Effector memory CD4-positive, alpha-beta T cell (primary cell): ENCODE measurements around the gene C17orf100.

Experiments
- DNase-seq, 3 donors: peaks; one replicate each; pipeline ENCODE4 v3.0.0-alpha.2; 2020
- H3K27ac ChIP-seq: 2 replicates; pipeline ENCODE4 v1.7.0; 2013; ENCODE audit warnings: mild to moderate bottlenecking, low read length, moderate library complexity; ENCODE audit not compliant: insufficient read depth, poor library complexity, severe bottlenecking
- H3K27me3 ChIP-seq: replicated peaks from 2 replicates; pipeline ENCODE4 v1.7.0; 2013; ENCODE audit warnings: mild to moderate bottlenecking, low read length; ENCODE audit not compliant: insufficient read depth, control insufficient read depth, poor library complexity, severe bottlenecking
- H3K36me3 ChIP-seq: 2 replicates; pipeline ENCODE4 v1.7.0; 2013; ENCODE audit warnings: mild to moderate bottlenecking, low read length, moderate library complexity; ENCODE audit not compliant: control insufficient read depth, insufficient read depth
- H3K4me1 ChIP-seq: 2 replicates; pipeline ENCODE4 v1.7.0; 2013; ENCODE audit warnings: low read length, mild to moderate bottlenecking; ENCODE audit not compliant: control insufficient read depth, insufficient read depth, poor library complexity, severe bottlenecking
- H3K4me3 ChIP-seq: 2 replicates; pipeline ENCODE4 v1.7.0; 2013; ENCODE audit warnings: low read length, low read depth, mild to moderate bottlenecking; ENCODE audit not compliant: insufficient read depth, poor library complexity, severe bottlenecking
- H3K9me3 ChIP-seq: 2 replicates; pipeline ENCODE4 v1.7.0; 2013; ENCODE audit warnings: mild to moderate bottlenecking, low read length, moderate library complexity; ENCODE audit not compliant: control insufficient read depth

The C17orf100 gene

DNA sequence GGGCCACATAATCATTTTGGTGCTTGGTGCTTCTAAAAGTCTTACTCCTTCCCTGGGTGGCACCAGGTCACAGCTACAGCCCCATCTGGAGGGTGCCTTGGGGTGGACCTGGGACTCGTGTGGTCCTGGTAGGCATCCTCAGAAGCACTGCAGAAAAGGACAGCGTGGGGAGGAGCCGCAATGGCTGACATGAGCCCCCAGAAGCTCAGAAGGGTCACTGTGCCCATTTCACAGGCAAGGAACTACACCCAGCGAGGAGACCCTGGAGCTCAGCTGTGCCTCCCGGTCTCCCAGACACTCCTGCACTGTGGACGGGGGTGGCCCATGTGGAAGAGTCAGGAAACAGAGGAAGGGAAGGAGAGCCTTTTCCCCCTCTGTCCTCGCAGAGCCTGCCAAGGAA lies 26.4 kb downstream of the C17orf100 start:
- DNase-seq: no peak
- H3K27me3 ChIP-seq: peaks cover 5% of the 10 kb centered on the region
- no peaks in the 10 kb centered on the region for H3K36me3 ChIP-seq
- peaks cover 5% of the 10 kb centered on the region for H3K4me1 ChIP-seq
- no peak overlapping the region for H3K4me3 ChIP-seq
- H3K27ac ChIP-seq: no peak overlapping the region
- H3K9me3 ChIP-seq: no peaks in the 10 kb centered on the region

DNA sequence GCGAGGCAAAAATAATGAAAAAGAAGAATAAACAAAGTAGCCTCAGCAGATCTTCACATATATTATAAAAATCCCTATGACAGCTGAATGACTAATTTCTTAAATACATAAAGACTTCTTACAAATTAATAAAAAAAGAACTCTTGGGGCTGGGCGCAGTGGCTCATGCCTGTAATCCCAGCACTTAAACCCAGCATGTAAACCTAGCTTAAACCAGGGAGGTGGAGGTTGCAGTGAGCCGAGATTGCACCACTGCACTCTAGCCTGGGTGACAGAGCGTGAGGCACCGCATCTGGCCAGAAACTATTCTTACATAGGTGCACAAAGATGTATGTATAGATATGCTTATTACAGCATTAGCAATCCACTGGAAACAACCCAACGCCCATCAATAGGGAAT lies 27.7 kb downstream of the C17orf100 start:
- Histone ChIP-seq H3K4me1 (peaks cover 5% of the 10 kb centered on the region), H3K27ac (no peak overlapping the region), H3K9me3 (no peaks in the 10 kb centered on the region), H3K27me3 (peaks cover 5% of the 10 kb centered on the region), H3K36me3 (no peaks in the 10 kb centered on the region), H3K4me3 (no peak overlapping the region)
- DNase-seq: no peak

DNA sequence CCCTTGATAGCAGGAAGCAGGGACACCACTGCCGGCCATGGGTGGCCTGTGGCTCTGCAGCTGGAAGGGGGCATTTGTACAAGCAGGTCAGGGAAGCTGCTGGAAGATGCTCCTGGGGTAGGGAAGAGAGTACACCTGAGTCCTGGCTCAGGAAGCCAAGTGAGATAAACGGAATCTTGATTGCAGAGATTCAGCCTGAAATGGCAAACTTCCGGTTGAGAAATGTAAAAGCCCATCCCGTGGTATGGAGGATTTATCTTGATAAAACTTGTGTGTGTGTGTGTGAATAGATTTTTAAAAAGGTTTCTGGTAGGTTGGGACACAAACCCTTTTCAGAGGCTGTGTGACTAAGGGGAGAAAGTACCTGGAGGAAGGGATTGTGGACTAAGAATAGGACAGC lies 29.6 kb downstream of the C17orf100 start:
- H3K9me3 ChIP-seq: no peaks in the 10 kb centered on the region
- H3K27me3 ChIP-seq: peaks cover 5% of the 10 kb centered on the region
- H3K36me3 ChIP-seq: no peaks in the 10 kb centered on the region
- no peak overlapping the region for H3K4me3 ChIP-seq
- peaks cover 5% of the 10 kb centered on the region for H3K4me1 ChIP-seq
- no peak for DNase-seq
- H3K27ac ChIP-seq: no peak overlapping the region

DNA sequence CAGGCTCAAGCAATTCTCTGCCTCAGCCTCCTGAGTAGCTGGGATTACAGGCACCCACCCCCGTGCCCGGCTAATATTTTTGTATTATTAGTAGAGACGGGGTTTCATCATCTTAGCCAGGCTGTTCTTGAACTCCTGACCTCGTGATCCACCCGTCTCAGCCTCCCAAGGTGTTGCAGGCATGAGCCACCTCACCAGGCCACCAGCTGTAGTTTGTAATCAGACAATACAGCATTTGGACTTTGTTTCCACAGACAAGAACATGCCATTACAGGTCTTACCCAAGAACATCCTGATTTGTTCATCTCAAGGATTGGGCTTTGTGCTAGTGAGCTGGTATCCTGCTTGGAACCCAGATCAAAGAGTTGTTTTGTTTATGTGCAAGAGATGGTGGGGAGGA lies 30.1 kb downstream of the C17orf100 start:
- Histone ChIP-seq H3K9me3 (no peaks in the 10 kb centered on the region), H3K4me3 (no peak overlapping the region), H3K36me3 (no peaks in the 10 kb centered on the region), H3K27ac (no peak overlapping the region), H3K27me3 (peaks cover 5% of the 10 kb centered on the region), H3K4me1 (peaks cover 5% of the 10 kb centered on the region)
- DNase-seq: no peak

DNA sequence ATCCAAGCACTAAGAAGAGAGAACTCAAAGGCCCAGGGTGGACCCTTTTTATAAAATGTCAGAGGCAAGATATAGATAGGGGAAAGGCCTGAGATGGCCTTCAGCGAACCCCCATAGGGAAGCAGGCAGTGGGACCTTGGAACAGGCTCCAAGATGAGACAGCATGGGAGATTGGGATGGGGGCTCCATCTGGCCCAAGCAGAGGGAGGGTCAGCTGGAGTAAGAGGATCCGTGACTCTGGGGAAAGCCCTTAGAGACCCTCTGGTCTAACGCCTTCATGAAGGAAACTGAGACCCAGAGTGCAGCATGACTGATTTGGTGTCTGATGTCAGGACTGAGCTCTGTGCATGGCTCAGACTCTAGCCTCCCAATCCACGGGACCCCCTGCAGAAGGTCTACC lies 30.8 kb downstream of the C17orf100 start:
- H3K36me3 ChIP-seq: no peaks in the 10 kb centered on the region
- DNase-seq: no peak
- H3K27ac ChIP-seq: no peak overlapping the region
- no peaks in the 10 kb centered on the region for H3K9me3 ChIP-seq
- no peak overlapping the region for H3K4me3 ChIP-seq
- H3K27me3 ChIP-seq: peaks cover 5% of the 10 kb centered on the region
- H3K4me1 ChIP-seq: peaks cover 4% of the 10 kb centered on the region

GRCh38 chr17:6683081-6683684 lies 31.6 kb downstream of the C17orf100 start:
- DNase-seq: no peak
- Histone ChIP-seq H3K27me3 (peaks cover 5% of the 10 kb centered on the region), H3K36me3 (no peaks in the 10 kb centered on the region), H3K9me3 (no peaks in the 10 kb centered on the region), H3K4me3 (no peak overlapping the region), H3K27ac (no peak overlapping the region), H3K4me1 (no peaks in the 10 kb centered on the region)

- H3K27ac ChIP-seq: no peak overlapping the region
- peaks cover 5% of the 10 kb centered on the region for H3K27me3 ChIP-seq
- H3K4me1 ChIP-seq: no peaks in the 10 kb centered on the region
- H3K9me3 ChIP-seq: no peaks in the 10 kb centered on the region
- H3K4me3 ChIP-seq: no peak overlapping the region
- H3K36me3 ChIP-seq: no peaks in the 10 kb centered on the region
- DNase-seq: no peak
Measured at GRCh38 chr17:6683730-6684459, 32.3 kb downstream of the C17orf100 start.

GRCh38 chr17:6684460-6684783 lies 32.9 kb downstream of the C17orf100 start:
- peaks cover 5% of the 10 kb centered on the region for H3K27me3 ChIP-seq
- no peak for DNase-seq
- no peak overlapping the region for H3K4me3 ChIP-seq
- H3K9me3 ChIP-seq: no peaks in the 10 kb centered on the region
- no peak overlapping the region for H3K27ac ChIP-seq
- no peaks in the 10 kb centered on the region for H3K4me1 ChIP-seq
- H3K36me3 ChIP-seq: no peaks in the 10 kb centered on the region

DNA sequence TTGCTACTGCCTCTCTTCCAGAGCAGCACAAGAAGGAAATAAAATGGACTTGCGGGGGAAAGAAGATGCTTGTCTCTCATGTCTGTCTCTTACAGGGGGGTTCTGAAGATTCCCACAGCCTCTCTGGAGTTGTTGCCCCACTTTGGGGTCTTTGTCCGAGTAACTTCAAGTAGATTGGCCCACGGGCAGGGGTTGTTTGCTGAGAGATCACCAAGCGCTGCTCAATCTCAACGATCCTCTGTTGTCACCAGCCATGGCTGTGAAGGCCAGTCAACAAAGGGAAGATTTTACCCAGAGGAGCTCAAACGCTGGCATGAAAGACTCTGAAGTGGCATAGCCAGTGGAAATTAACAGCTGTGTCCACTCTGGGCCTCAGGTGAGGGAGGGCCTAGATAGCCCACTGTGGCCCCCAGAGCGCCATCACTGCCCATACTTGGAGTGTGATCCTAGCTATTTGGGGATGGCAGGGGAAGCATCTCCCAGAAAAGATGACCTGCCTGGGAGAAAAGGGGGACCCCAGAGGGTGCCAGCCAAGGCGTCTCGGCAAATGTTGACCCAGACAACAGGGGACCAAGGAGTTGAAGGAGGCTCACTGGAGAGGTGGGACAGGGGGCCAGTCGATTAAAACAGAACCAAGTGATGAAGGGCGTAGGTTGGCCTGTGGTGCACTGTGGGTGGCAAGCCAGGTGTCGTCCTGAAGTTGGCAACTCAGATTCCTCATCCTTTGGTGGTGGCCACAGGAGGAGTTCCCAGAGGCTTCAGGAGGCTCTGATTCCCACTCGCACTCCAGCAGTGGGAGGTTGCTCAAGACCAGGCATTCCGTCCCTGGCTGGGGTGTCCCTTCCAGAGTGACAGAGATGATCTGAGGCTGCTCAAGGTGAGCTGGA lies 33.6 kb downstream of the C17orf100 start:
- Histone ChIP-seq H3K4me1 (no peaks in the 10 kb centered on the region), H3K36me3 (no peaks in the 10 kb centered on the region), H3K4me3 (no peak overlapping the region), H3K27me3 (peaks cover 5% of the 10 kb centered on the region), H3K9me3 (no peaks in the 10 kb centered on the region), H3K27ac (no peak overlapping the region)
- DNase-seq: no peak

- no peaks in the 10 kb centered on the region for H3K9me3 ChIP-seq
- H3K4me3 ChIP-seq: no peak overlapping the region
- no peaks in the 10 kb centered on the region for H3K36me3 ChIP-seq
- no peak overlapping the region for H3K27ac ChIP-seq
- no peaks in the 10 kb centered on the region for H3K27me3 ChIP-seq
- DNase-seq: no peak
- no peaks in the 10 kb centered on the region for H3K4me1 ChIP-seq
Measured at GRCh38 chr17:6686026-6686425, 34.5 kb downstream of the C17orf100 start.
